ENCODE measurements around the gene SGCA. TPM values are rescaled to one million over a fixed set of nuclear protein-coding genes. Genes with fewer than 3 reads are reported as not detected.

The SGCA gene
- total and polyA plus RNA-seq, 9 of the 15 experiments (the other 6 are each of a cell fraction or from before 2014, with no cell fraction given): not detected

DNA sequence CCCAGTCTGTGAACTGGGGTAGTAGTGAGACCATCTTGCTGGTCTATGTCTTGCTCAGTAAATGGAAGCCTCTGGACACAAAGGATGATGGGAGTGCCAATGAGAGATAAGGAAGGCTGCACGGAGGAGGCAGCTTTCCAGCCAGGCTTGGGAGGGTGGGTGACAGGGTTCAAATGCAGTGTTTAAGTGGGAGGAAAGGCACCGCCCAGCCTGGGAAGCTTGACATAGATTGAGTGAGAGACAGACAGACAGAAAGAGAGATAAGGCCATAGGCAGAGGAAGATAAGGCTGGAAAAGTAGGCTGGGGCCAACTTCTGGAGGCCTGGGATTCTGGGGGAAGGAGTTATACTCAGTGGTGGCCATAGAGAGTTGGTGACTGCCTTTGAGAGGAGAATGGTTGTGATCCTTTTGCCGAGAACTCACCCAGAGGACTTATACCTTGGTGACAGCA is 42.8 kb downstream of the SGCA start (continued):
- TF ChIP-seq ZNF253 (CRISPR knock-in tag; conservative IDR thresholded peaks at IDR 0.05) (no peak), ZNF695 (CRISPR knock-in tag; IDR thresholded peaks at IDR 0.05) (no peak), MTA1 (IDR thresholded peaks at IDR 0.05; ENCODE audit: borderline replicate concordance) (peak; percentile 91), CBX8 (IDR thresholded peaks at IDR 0.05; ENCODE audit: borderline replicate concordance, extremely low read depth, low read depth, low read length, poor library complexity, severe bottlenecking) (no peak), PURB (CRISPR knock-in tag; IDR thresholded peaks at IDR 0.05; ENCODE audit: low read depth) (no peak), ZNF354B (CRISPR knock-in tag; IDR thresholded peaks at IDR 0.05) (no peak), ZKSCAN8 (CRISPR knock-in tag; IDR thresholded peaks at IDR 0.05) (no peak; the same call in 1 of the 2 replicates), NR1H2 (CRISPR knock-in tag; IDR thresholded peaks at IDR 0.05) (no peak), SRF (CRISPR knock-in tag; IDR thresholded peaks at IDR 0.05) (peak in 1 of 2 experiments; percentile 23; a peak in 1 of 4 replicates), PRMT5 (CRISPR knock-in tag; IDR thresholded peaks at IDR 0.05) (no peak), JUN (IDR thresholded peaks at IDR 0.05; ENCODE audit: borderline replicate concordance, low read depth, low read length) (no peak), JUN (CRISPR knock-in tag; IDR thresholded peaks at IDR 0.05; ENCODE audit: borderline replicate concordance) (no peak), ZNF77 (CRISPR knock-in tag; IDR thresholded peaks at IDR 0.05) (no peak), CHD1 (IDR thresholded peaks at IDR 0.05; ENCODE audit: low read length) (no peak), ZC3H4 (CRISPR knock-in tag; IDR thresholded peaks at IDR 0.05; ENCODE audit: borderline replicate concordance) (no peak), GATAD2A (IDR thresholded peaks at IDR 0.05) (peak; percentile 84)
- TF ChIP-seq, protein P1, sequence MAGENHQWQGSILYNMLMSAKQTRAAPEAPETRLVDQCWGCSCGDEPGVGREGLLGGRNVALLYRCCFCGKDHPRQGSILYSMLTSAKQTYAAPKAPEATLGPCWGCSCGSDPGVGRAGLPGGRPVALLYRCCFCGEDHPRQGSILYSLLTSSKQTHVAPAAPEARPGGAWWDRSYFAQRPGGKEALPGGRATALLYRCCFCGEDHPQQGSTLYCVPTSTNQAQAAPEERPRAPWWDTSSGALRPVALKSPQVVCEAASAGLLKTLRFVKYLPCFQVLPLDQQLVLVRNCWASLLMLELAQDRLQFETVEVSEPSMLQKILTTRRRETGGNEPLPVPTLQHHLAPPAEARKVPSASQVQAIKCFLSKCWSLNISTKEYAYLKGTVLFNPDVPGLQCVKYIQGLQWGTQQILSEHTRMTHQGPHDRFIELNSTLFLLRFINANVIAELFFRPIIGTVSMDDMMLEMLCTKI (IDR thresholded peaks at IDR 0.05; ENCODE audit: partially characterized antibody): no peak
- TF ChIP-seq, protein P2, sequence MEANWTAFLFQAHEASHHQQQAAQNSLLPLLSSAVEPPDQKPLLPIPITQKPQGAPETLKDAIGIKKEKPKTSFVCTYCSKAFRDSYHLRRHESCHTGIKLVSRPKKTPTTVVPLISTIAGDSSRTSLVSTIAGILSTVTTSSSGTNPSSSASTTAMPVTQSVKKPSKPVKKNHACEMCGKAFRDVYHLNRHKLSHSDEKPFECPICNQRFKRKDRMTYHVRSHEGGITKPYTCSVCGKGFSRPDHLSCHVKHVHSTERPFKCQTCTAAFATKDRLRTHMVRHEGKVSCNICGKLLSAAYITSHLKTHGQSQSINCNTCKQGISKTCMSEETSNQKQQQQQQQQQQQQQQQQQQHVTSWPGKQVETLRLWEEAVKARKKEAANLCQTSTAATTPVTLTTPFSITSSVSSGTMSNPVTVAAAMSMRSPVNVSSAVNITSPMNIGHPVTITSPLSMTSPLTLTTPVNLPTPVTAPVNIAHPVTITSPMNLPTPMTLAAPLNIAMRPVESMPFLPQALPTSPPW (CRISPR knock-in tag; IDR thresholded peaks at IDR 0.05): peak; percentile 79
- TF ChIP-seq, protein P3, sequence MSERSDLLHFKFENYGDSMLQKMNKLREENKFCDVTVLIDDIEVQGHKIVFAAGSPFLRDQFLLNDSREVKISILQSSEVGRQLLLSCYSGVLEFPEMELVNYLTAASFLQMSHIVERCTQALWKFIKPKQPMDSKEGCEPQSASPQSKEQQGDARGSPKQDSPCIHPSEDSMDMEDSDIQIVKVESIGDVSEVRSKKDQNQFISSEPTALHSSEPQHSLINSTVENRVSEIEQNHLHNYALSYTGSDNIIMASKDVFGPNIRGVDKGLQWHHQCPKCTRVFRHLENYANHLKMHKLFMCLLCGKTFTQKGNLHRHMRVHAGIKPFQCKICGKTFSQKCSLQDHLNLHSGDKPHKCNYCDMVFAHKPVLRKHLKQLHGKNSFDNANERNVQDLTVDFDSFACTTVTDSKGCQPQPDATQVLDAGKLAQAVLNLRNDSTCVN (CRISPR knock-in tag; IDR thresholded peaks at IDR 0.05): no peak
- TF ChIP-seq, protein P4, sequence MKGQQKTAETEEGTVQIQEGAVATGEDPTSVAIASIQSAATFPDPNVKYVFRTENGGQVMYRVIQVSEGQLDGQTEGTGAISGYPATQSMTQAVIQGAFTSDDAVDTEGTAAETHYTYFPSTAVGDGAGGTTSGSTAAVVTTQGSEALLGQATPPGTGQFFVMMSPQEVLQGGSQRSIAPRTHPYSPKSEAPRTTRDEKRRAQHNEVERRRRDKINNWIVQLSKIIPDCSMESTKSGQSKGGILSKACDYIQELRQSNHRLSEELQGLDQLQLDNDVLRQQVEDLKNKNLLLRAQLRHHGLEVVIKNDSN (CRISPR knock-in tag; IDR thresholded peaks at IDR 0.05): no peak
- TF ChIP-seq, protein P5, sequence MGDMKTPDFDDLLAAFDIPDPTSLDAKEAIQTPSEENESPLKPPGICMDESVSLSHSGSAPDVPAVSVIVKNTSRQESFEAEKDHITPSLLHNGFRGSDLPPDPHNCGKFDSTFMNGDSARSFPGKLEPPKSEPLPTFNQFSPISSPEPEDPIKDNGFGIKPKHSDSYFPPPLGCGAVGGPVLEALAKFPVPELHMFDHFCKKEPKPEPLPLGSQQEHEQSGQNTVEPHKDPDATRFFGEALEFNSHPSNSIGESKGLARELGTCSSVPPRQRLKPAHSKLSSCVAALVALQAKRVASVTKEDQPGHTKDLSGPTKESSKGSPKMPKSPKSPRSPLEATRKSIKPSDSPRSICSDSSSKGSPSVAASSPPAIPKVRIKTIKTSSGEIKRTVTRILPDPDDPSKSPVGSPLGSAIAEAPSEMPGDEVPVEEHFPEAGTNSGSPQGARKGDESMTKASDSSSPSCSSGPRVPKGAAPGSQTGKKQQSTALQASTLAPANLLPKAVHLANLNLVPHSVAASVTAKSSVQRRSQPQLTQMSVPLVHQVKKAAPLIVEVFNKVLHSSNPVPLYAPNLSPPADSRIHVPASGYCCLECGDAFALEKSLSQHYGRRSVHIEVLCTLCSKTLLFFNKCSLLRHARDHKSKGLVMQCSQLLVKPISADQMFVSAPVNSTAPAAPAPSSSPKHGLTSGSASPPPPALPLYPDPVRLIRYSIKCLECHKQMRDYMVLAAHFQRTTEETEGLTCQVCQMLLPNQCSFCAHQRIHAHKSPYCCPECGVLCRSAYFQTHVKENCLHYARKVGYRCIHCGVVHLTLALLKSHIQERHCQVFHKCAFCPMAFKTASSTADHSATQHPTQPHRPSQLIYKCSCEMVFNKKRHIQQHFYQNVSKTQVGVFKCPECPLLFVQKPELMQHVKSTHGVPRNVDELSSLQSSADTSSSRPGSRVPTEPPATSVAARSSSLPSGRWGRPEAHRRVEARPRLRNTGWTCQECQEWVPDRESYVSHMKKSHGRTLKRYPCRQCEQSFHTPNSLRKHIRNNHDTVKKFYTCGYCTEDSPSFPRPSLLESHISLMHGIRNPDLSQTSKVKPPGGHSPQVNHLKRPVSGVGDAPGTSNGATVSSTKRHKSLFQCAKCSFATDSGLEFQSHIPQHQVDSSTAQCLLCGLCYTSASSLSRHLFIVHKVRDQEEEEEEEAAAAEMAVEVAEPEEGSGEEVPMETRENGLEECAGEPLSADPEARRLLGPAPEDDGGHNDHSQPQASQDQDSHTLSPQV (IDR thresholded peaks at IDR 0.05): peak; percentile 93
